Esophagus squamous epithelium (tissue), 5 donors: ENCODE data around the gene CD68. TPM values are rescaled to one million over a fixed set of nuclear protein-coding genes. Genes with fewer than 3 reads are reported as not detected.

Experiments used
- DNase-seq: peaks from one replicate; lab custom pipeline; 2025; lab: John Stamatoyannopoulos, UW
- H3K27ac ChIP-seq, 4 donors: fragments of 200-600 bp; sonication (generic); one replicate each; pipeline ENCODE4 v1.5.1; 2016 to 2019; ENCODE audit warnings: mild to moderate bottlenecking in 1 of 4
- H3K27me3 ChIP-seq, 4 donors: fragments of 200-600 bp; sonication (generic); 1 replicate in 3 of 4; 2 replicates in 1 of 4; pipeline versions ENCODE4 v1.5.1 to v1.6.0; 2017 to 2021; ENCODE audit warnings: antibody characterized with exemption in 1 of 4
- H3K36me3 ChIP-seq, 3 donors: fragments of 200-600 bp; sonication (generic); one replicate each; pipeline ENCODE4 v1.5.1; 2016 to 2019
- H3K4me1 ChIP-seq, 3 donors: fragments of 200-600 bp; sonication (generic); one replicate each; pipeline ENCODE4 v1.5.1; 2017 to 2019
- H3K4me3 ChIP-seq, 4 donors: fragments of 200-600 bp; sonication (generic); 1 replicate in 3 of 4; 2 replicates in 1 of 4; pipeline ENCODE4 v1.5.1; 2016 to 2019; ENCODE audit warnings: mild to moderate bottlenecking in 2 of 4, moderate library complexity in 1 of 4
- H3K9me3 ChIP-seq, 3 donors: fragments of 200-600 bp; sonication (generic); one replicate each; pipeline ENCODE4 v1.5.1; 2016 to 2019
- POLR2A ChIP-seq, 4 donors: fragments of 450-650 bp; IDR thresholded peaks; one replicate each; pipeline ENCODE4 v1.6.1; 2017; ENCODE audit warnings: antibody characterized with exemption in 4 of 4, mild to moderate bottlenecking in 4 of 4, moderate library complexity in 3 of 4
- WGBS, 2 donors: methylation state at CpG; one replicate each; pipeline ENCODE4 v1.1.5; 2018; 5-methylcytosine and 5-hydroxymethylcytosine counted together
- intact Hi-C: fragments of 100-400 bp; cut with DNase I; formaldehyde crosslinking; loops from one replicate; pipeline ENCODE4 v1.15.0; 2022
- small RNA-seq, 4 donors: library from RNA; depleted of rRNA; stranded (forward); fragments of <200 nt; gene quantifications; one replicate each; pipeline ENCODE3, GENCODE V24; 2016
- total RNA-seq, 4 donors: library from RNA; depleted of rRNA; stranded (reverse); fragments of >200 nt; gene quantifications; one replicate each; pipeline ENCODE4 v1.1.0, GENCODE V29; 2016
- TF ChIP-seq, protein P1 (sequence below), 6 experiments: fragments of 450-650 bp in 4 of 6; fragments of 200-600 bp in 2 of 6; sonication (generic) in 2 of 6; IDR thresholded peaks; one replicate each; pipeline ENCODE4 v1.5.1; 2016 to 2019; ENCODE audit warnings: antibody characterized with exemption in 6 of 6, mild to moderate bottlenecking in 4 of 6, moderate library complexity in 4 of 6
- donor health status: DM: yes; HTN: yes; CAD: no.

The CD68 gene
- total RNA-seq, 4 donors from 2014 or later: 32.1 to 52.9 (median 45.2) TPM

DNA sequence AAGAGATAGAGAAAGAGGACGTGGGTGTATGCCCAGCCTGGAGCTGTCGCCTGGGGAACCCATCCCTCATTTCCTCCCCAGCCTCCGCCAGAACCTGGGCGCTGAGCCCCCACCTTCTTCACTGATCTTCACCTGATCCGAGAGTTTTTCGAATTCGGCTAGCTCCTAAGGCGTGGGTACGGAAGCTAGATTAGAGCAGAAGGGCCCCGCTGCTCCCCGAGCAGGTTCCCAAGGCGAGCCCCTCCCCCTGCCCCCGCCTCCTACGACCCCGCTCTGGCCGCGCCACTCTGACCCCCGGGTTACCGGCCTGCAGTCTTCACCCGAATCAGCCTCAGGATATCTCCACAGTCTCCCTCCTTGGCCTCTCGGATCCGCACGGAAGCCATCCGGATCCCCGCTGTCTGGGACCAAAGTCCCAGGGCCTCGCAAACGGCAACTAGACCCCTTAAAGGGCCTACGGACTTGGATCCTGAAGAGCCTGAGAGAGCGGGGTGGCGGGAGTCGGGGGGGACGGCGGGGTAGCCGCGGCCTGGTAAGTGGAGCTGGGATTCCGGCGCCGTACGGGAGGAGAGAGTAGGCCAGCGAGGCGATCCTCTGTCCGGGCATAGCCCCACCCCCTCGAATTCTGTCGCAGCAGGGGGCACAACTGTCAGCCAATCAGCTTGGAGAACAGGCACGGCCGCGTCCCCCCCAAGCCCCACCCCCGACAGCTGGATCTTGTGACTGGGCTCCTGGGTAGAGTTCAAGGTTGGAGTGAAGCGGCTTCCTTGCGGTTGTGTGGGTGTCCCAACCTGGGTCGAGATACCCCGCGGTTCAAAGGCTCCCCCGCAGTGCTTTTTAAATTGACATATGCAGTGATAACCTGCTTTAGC lies 48.0 kb downstream of the CD68 start, which contains the start of gene SAT2:
SAT2 (minus strand) TSS at position 572 of the 872 bp plus-strand sequence; CDS start at position 386, 186 bp downstream.
- H3K36me3 ChIP-seq: peaks cover 0 to 15% (median 0%) of the 10 kb centered on the region in 3 donors
- peaks cover 8 to 19% (median 9%) of the 10 kb centered on the region in 3 donors for H3K4me1 ChIP-seq
- peak; percentile 57 for DNase-seq
- intact Hi-C loops: no loop called here
- H3K4me3 ChIP-seq: peak within 1 kb of the TSS; percentile 77 to 94 (median 82)
- WGBS, 2 donors: 0 to 1% methylated on average over 16 to 34 of the region's 54 CpGs
- no peaks in the 10 kb centered on the region for H3K27me3 ChIP-seq
- peak within 1 kb of the TSS; percentile 91 to 96 (median 94) for H3K27ac ChIP-seq
- TF ChIP-seq, protein P1, sequence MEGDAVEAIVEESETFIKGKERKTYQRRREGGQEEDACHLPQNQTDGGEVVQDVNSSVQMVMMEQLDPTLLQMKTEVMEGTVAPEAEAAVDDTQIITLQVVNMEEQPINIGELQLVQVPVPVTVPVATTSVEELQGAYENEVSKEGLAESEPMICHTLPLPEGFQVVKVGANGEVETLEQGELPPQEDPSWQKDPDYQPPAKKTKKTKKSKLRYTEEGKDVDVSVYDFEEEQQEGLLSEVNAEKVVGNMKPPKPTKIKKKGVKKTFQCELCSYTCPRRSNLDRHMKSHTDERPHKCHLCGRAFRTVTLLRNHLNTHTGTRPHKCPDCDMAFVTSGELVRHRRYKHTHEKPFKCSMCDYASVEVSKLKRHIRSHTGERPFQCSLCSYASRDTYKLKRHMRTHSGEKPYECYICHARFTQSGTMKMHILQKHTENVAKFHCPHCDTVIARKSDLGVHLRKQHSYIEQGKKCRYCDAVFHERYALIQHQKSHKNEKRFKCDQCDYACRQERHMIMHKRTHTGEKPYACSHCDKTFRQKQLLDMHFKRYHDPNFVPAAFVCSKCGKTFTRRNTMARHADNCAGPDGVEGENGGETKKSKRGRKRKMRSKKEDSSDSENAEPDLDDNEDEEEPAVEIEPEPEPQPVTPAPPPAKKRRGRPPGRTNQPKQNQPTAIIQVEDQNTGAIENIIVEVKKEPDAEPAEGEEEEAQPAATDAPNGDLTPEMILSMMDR (IDR thresholded peaks at IDR 0.05): no peak
- TF ChIP-seq POLR2A (IDR thresholded peaks at IDR 0.05): peak in 3 of 4 donors; percentile 11 to 82 (median 57)
- no peaks in the 10 kb centered on the region for H3K9me3 ChIP-seq

DNA sequence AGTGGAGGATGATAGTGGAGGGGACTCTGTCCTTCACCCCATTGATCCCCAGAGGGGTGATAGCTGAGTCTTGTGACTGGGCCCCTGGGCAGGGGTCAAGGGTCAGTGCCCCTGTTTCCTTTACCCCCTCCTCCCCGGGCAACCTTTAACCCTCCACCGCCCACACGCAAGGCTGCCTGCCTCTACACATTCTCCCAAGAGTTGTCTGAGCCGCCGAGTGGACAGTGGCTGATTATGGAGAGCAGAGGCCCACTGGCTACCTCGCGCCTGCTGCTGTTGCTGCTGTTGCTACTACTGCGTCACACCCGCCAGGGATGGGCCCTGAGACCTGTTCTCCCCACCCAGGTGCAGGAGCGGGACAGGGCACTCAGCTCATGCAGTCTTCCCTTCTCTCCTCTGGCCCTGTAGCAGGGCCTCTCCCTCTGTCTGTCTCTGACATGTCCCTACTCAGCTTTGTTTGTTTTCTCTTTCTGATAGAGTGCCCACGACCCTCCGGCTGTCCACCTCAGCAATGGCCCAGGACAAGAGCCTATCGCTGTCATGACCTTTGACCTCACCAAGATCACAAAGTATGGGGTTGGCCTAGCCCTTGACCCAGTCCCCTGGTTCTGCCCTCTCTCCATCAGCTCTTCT lies 50.6 kb downstream of the CD68 start, which contains the start of gene SHBG:
SHBG (plus strand) TSS at position 197 of the 633 bp plus-strand sequence; CDS start at position 235, 38 bp downstream.
- H3K27me3 ChIP-seq: no peaks in the 10 kb centered on the region
- 72 to 75% methylated on average over 9 to 12 of the region's 13 CpGs for WGBS, 2 donors
- H3K4me3 ChIP-seq: no peak within 1 kb of the TSS
- no peaks in the 10 kb centered on the region for H3K9me3 ChIP-seq
- peaks cover 0 to 14% (median 0%) of the 10 kb centered on the region in 3 donors for H3K36me3 ChIP-seq
- H3K27ac ChIP-seq: no peak within 1 kb of the TSS
- intact Hi-C loops: no loop called here
- no peak for DNase-seq
- H3K4me1 ChIP-seq: peaks cover 8 to 19% (median 9%) of the 10 kb centered on the region in 3 donors
- no peak for TF ChIP-seq POLR2A (IDR thresholded peaks at IDR 0.05)
- TF ChIP-seq, protein P1 (IDR thresholded peaks at IDR 0.05): no peak

Small RNAs within 50 kb of the gene (small RNA-seq; reads per million reads assigned to genes)
- gene CD68 (0 reads per million in 4 donors), gene RF00019 (0 reads per million in 4 donors), gene SNORA48 (0 reads per million in 4 donors), gene SNORD10 (0 reads per million in 4 donors)

Other genes starting within 250 kb of the CD68 start
- gene ACAP1, start 243.1 kb upstream of the CD68 start, total RNA-seq: 1 to 10 TPM; 3.2 to 5.5 (median 3.8) TPM
- 10 to 100 TPM; 12.6 to 26.6 (median 22.1) TPM for gene KCTD11, start 227.5 kb upstream of the CD68 start, total RNA-seq
- not detected for gene TMEM95, start 224.5 kb upstream of the CD68 start, total RNA-seq
- 10 to 100 TPM in 2 of 4 donors, 1 to 10 TPM in 2; 6.2 to 15.2 (median 9.9) TPM for gene TNK1, start 198.5 kb upstream of the CD68 start, total RNA-seq
- 10 to 100 TPM; 18.6 to 33.5 (median 24.7) TPM for gene PLSCR3, start 185.1 kb upstream of the CD68 start, total RNA-seq
- 10 to 100 TPM; 27.9 to 88.0 (median 66.7) TPM for gene TMEM256, start 175.5 kb upstream of the CD68 start, total RNA-seq
- gene NLGN2, start 171.8 kb upstream of the CD68 start, total RNA-seq: 1 to 10 TPM; 1.4 to 5.3 (median 2.0) TPM
- not detected for gene SPEM1, start 159.3 kb upstream of the CD68 start, total RNA-seq
- not detected for gene SPEM2, start 154.0 kb upstream of the CD68 start, total RNA-seq
- not detected for gene SPEM3, start 150.8 kb upstream of the CD68 start, total RNA-seq
- gene TMEM102, start 144.2 kb upstream of the CD68 start, total RNA-seq: 10 to 100 TPM; 12.2 to 20.8 (median 16.9) TPM
- 10 to 100 TPM in 1 of 4 donors, 1 to 10 TPM in 3; 2.7 to 18.1 (median 6.1) TPM for gene FGF11, start 140.1 kb upstream of the CD68 start, total RNA-seq
- gene CHRNB1, start 134.6 kb upstream of the CD68 start, total RNA-seq: 1 to 10 TPM; 2.4 to 7.2 (median 4.6) TPM
- gene ZBTB4, start 100.0 kb upstream of the CD68 start, total RNA-seq: 10 to 100 TPM; 13.4 to 35.1 (median 28.5) TPM
- gene SLC35G6, start 98.2 kb upstream of the CD68 start, total RNA-seq: not detected
- 10 to 100 TPM; 59.3 to 94.9 (median 78.2) TPM for gene POLR2A, start 95.3 kb upstream of the CD68 start, total RNA-seq
- 10 to 100 TPM in 1 of 4 donors, 1 to 10 TPM in 3; 3.5 to 41.6 (median 6.5) TPM for gene TNFSF12, start 30.6 kb upstream of the CD68 start, total RNA-seq
- gene TNFSF13, start 20.9 kb upstream of the CD68 start, total RNA-seq: 10 to 100 TPM in 2 of 4 donors, 1 to 10 TPM in 2; 3.8 to 21.7 (median 10.9) TPM
- 10 to 100 TPM; 32.1 to 65.4 (median 48.3) TPM for gene SENP3, start 17.7 kb upstream of the CD68 start, total RNA-seq
- 100 to 1,000 TPM in 2 of 4 donors, 10 to 100 TPM in 2; 69.3 to 123 (median 100) TPM for gene MPDU1, start 4.2 kb downstream of the CD68 start, total RNA-seq
- 100 to 1,000 TPM in 2 of 4 donors, 10 to 100 TPM in 2; 89.1 to 127 (median 103) TPM for gene SOX15, start 10.5 kb downstream of the CD68 start, total RNA-seq
- 10 to 100 TPM; 17.2 to 24.0 (median 20.6) TPM for gene FXR2, start 35.3 kb downstream of the CD68 start, total RNA-seq
- 10 to 100 TPM; 20.5 to 55.9 (median 31.3) TPM for gene SAT2, start 48.2 kb downstream of the CD68 start, total RNA-seq
- not detected for gene SHBG, start 50.5 kb downstream of the CD68 start, total RNA-seq
- 1 to 10 TPM in 1 of 4 donors, under 1 TPM in 2, not detected in 1; 0.09 to 1.5 (median 0.21) TPM for gene ATP1B2, start 71.3 kb downstream of the CD68 start, total RNA-seq
- 10 to 100 TPM; 26.6 to 35.1 (median 33.9) TPM for gene TP53, start 107.9 kb downstream of the CD68 start, total RNA-seq
- gene WRAP53, start 108.8 kb downstream of the CD68 start, total RNA-seq: 1 to 10 TPM; 3.5 to 6.0 (median 3.8) TPM
- 1 to 10 TPM in 3 of 4 donors, under 1 TPM in 1; 0.70 to 2.7 (median 1.9) TPM for gene EFNB3, start 125.6 kb downstream of the CD68 start, total RNA-seq
- under 1 TPM in 3 of 4 donors, not detected in 1; under 0.01 to 0.04 (median 0.03) TPM for gene DNAH2, start 138.1 kb downstream of the CD68 start, total RNA-seq